H1 (cell line): ENCODE data around the gene NCAM1. TPM values are rescaled to one million over a fixed set of nuclear protein-coding genes. Genes with fewer than 3 reads are reported as not detected.

Source experiments
- CTCF ChIA-PET: fragments of 300-600 bp; sonication (Branson Sonifier 250); formaldehyde crosslinking; loops from one replicate; lab custom pipeline; 2021; ENCODE audit not compliant: partially characterized antibody; lab: Charles Lee
- POLR2A ChIA-PET: fragments of 300-600 bp; sonication (Branson Sonifier 250); formaldehyde crosslinking; loops from one replicate; lab custom pipeline; 2021; ENCODE audit warnings: inconsistent platforms; ENCODE audit not compliant: partially characterized antibody; lab: Charles Lee
- DNase-seq, 2 experiments: peaks; one replicate each; pipeline versions ENCODE4 v3.0.0 to v3.0.0-alpha.2; 2010 to 2022; ENCODE audit warnings: low spot score in 2 of 2, low read depth in 1 of 2, mixed read lengths in 1 of 2
- FAIRE-seq: peaks from 2 replicates; lab custom pipeline; 2011; peaks lifted over from hg19 to GRCh38; lab: Jason Lieb, UNC
- H2AFZ ChIP-seq: 2 replicates; pipeline ENCODE4 v1.8.1; 2012; ENCODE audit warnings: low read length, inconsistent platforms
- H2AK5ac ChIP-seq: 2 replicates; pipeline ENCODE4 v1.6.1; 2013; ENCODE audit warnings: low read depth, low read length
- H2BK120ac ChIP-seq: replicated peaks from 2 replicates; pipeline ENCODE3; 2013; ENCODE audit warnings: low read depth, low read length, inconsistent platforms
- H2BK12ac ChIP-seq: 2 replicates; pipeline ENCODE4 v1.6.1; 2013; ENCODE audit warnings: low read depth, low read length
- H2BK15ac ChIP-seq: 2 replicates; pipeline ENCODE4 v1.6.1; 2013; ENCODE audit warnings: low read length
- H2BK20ac ChIP-seq: 2 replicates; pipeline ENCODE4 v1.6.1; 2013; ENCODE audit warnings: low read length
- H2BK5ac ChIP-seq: 2 replicates; pipeline ENCODE4 v1.6.1; 2013; ENCODE audit warnings: low read depth, low read length
- H3K14ac ChIP-seq: 2 replicates; pipeline ENCODE4 v1.6.1; 2013; ENCODE audit warnings: inconsistent platforms; ENCODE audit not compliant: insufficient read length
- H3K18ac ChIP-seq: 2 replicates; pipeline ENCODE4 v1.6.1; 2013; ENCODE audit warnings: low read length; ENCODE audit errors: extremely low read depth
- H3K23ac ChIP-seq: 2 replicates; pipeline ENCODE4 v1.6.1; 2013; ENCODE audit warnings: inconsistent platforms; ENCODE audit not compliant: insufficient read length
- H3K23me2 ChIP-seq: 2 replicates; pipeline ENCODE4 v1.6.1; 2013; ENCODE audit warnings: low read depth, low read length
- H3K27ac ChIP-seq: 2 replicates; pipeline ENCODE4 v1.6.1; 2011; ENCODE audit warnings: low read depth, low read length, inconsistent platforms
- H3K27me3 ChIP-seq, 4 experiments: replicated peaks in 1 of 4; 1 replicate in 1 of 4; 2 replicates in 3 of 4; pipeline versions ENCODE4 v1.6.1 to v1.8.1; 2011 to 2013; ENCODE audit warnings: low read length in 3 of 4, mild to moderate bottlenecking in 3 of 4, inconsistent platforms in 2 of 4, mixed read lengths in 2 of 4, moderate library complexity in 1 of 4; ENCODE audit not compliant: control insufficient read depth in 3 of 4, insufficient read depth in 3 of 4; ENCODE audit errors: extremely low read depth in 1 of 4
- H3K36me3 ChIP-seq, 4 experiments: 2 replicates each; pipeline versions ENCODE4 v1.6.1 to v1.8.1; 2011 to 2013; ENCODE audit warnings: mild to moderate bottlenecking in 4 of 4, low read length in 3 of 4, moderate library complexity in 2 of 4, control low read depth in 1 of 4, inconsistent platforms in 1 of 4; ENCODE audit not compliant: insufficient read depth in 4 of 4, control insufficient read depth in 2 of 4
- H3K4ac ChIP-seq: replicated peaks from 2 replicates; pipeline ENCODE3; 2013; ENCODE audit warnings: low read length, low read depth, mixed read lengths, inconsistent platforms; ENCODE audit not compliant: insufficient read length
- H3K4me1 ChIP-seq, 4 experiments: replicated peaks in 1 of 4; 1 replicate in 1 of 4; 2 replicates in 3 of 4; pipeline versions ENCODE4 v1.6.1 to v1.8.1; 2011 to 2013; ENCODE audit warnings: low read length in 3 of 4, inconsistent platforms in 2 of 4, mixed read lengths in 1 of 4; ENCODE audit not compliant: insufficient read depth in 4 of 4, control insufficient read depth in 3 of 4
- H3K4me2 ChIP-seq, 2 experiments: 2 replicates each; pipeline versions ENCODE4 v1.6.1 to v1.8.1; 2011 to 2013; ENCODE audit warnings: low read depth in 2 of 2, low read length in 2 of 2, control low read depth in 1 of 2, inconsistent platforms in 1 of 2, mild to moderate bottlenecking in 1 of 2; ENCODE audit not compliant: insufficient read depth in 1 of 2
- H3K4me3 ChIP-seq, 4 experiments: fragments of 200-600, 300-600 bp in 1 of 4; sonication (generic), shearing (Covaris generic), sonication (Bioruptor Twin) in 1 of 4; 2 replicates each; pipeline versions ENCODE4 v1.5.1 to v1.8.1; 2011 to 2016; ENCODE audit warnings: low read length in 4 of 4, low read depth in 3 of 4, control low read depth in 2 of 4, inconsistent platforms in 2 of 4, mild to moderate bottlenecking in 2 of 4, mixed read lengths in 1 of 4, moderate library complexity in 1 of 4; ENCODE audit not compliant: insufficient read depth in 2 of 4; ENCODE audit errors: extremely low read depth in 1 of 4
- H3K56ac ChIP-seq: replicated peaks from 2 replicates; pipeline ENCODE3; 2013; ENCODE audit warnings: low read depth, mild to moderate bottlenecking, mixed read lengths, low read length, inconsistent platforms; ENCODE audit not compliant: insufficient read length
- H3K79me1 ChIP-seq: 2 replicates; pipeline ENCODE4 v1.6.1; 2013; ENCODE audit warnings: low read depth, low read length, control low read depth
- H3K79me2 ChIP-seq, 2 experiments: 2 replicates each; pipeline versions ENCODE4 v1.6.1 to v1.8.1; 2012 to 2013; ENCODE audit warnings: low read length in 2 of 2, mild to moderate bottlenecking in 2 of 2, inconsistent platforms in 1 of 2; ENCODE audit not compliant: insufficient read depth in 2 of 2, control insufficient read depth in 1 of 2
- H3K9ac ChIP-seq, 4 experiments: replicated peaks in 1 of 4; 1 replicate in 1 of 4; 2 replicates in 3 of 4; pipeline versions ENCODE4 v1.6.1 to v1.8.1; 2011 to 2013; ENCODE audit warnings: low read depth in 3 of 4, low read length in 3 of 4, control low read depth in 2 of 4, mild to moderate bottlenecking in 2 of 4, moderate library complexity in 2 of 4, inconsistent platforms in 1 of 4; ENCODE audit errors: extremely low read depth in 1 of 4
- H3K9me3 ChIP-seq, 2 experiments: 2 replicates each; pipeline versions ENCODE4 v1.6.1 to v1.8.1; 2012 to 2013; ENCODE audit warnings: mild to moderate bottlenecking in 2 of 2, moderate library complexity in 2 of 2, control low read depth in 1 of 2, inconsistent platforms in 1 of 2, low read depth in 1 of 2, low read length in 1 of 2, mixed read lengths in 1 of 2; ENCODE audit not compliant: insufficient read depth in 2 of 2
- H4K20me1 ChIP-seq, 2 experiments: replicated peaks in 1 of 2; 2 replicates each; pipeline versions ENCODE3 to v1.8.1; 2011 to 2013; ENCODE audit warnings: inconsistent platforms in 2 of 2, low read length in 2 of 2, mild to moderate bottlenecking in 1 of 2; ENCODE audit not compliant: insufficient read depth in 2 of 2, control insufficient read depth in 1 of 2
- H4K5ac ChIP-seq: 2 replicates; pipeline ENCODE4 v1.6.1; 2013; ENCODE audit warnings: low read length, low read depth, mixed read lengths, inconsistent platforms; ENCODE audit not compliant: insufficient read length
- H4K8ac ChIP-seq: 2 replicates; pipeline ENCODE4 v1.8.0; 2013; ENCODE audit warnings: mild to moderate bottlenecking, moderate library complexity, low read length, inconsistent platforms; ENCODE audit not compliant: insufficient read depth; ENCODE audit errors: extremely low read depth
- H4K91ac ChIP-seq: replicated peaks from 2 replicates; pipeline ENCODE3; 2013; ENCODE audit warnings: low read length, mixed read lengths, inconsistent platforms; ENCODE audit not compliant: insufficient read length
- ATF3 ChIP-seq: IDR thresholded peaks from 2 replicates; pipeline ENCODE4 v1.6.1; 2011; ENCODE audit warnings: low read depth, mild to moderate bottlenecking, low read length; ENCODE audit not compliant: insufficient read depth
- CREB1 ChIP-seq: IDR thresholded peaks from 2 replicates; pipeline ENCODE4 v1.6.1; 2012; ENCODE audit warnings: inconsistent platforms
- EGR1 ChIP-seq: IDR thresholded peaks from 2 replicates; pipeline ENCODE4 v1.6.1; 2011; ENCODE audit warnings: low read depth, low read length, borderline replicate concordance
- EP300 ChIP-seq, 2 experiments: IDR thresholded peaks; 1 replicate in 1 of 2; 2 replicates in 1 of 2; pipeline ENCODE4 v1.6.1; 2011 to 2012; ENCODE audit warnings: low read depth in 2 of 2, low read length in 2 of 2, mild to moderate bottlenecking in 2 of 2, borderline replicate concordance in 1 of 2, inconsistent platforms in 1 of 2, moderate library complexity in 1 of 2
- EZH2 ChIP-seq: fragments of 200-600 bp; sonication (generic); IDR thresholded peaks from 2 replicates; pipeline ENCODE4 v1.7.1; 2012; ENCODE audit warnings: low read depth, mild to moderate bottlenecking, moderate library complexity, low read length, inconsistent platforms; ENCODE audit not compliant: severe bottlenecking
- JUND ChIP-seq: IDR thresholded peaks from 2 replicates; pipeline ENCODE4 v1.6.1; 2011; ENCODE audit warnings: mild to moderate bottlenecking, improper control_type of control experiment, low read length
- SIN3A ChIP-seq, 2 experiments: IDR thresholded peaks in 1 of 2; conservative IDR thresholded peaks in 1 of 2; 2 replicates each; pipeline ENCODE4 v1.6.1; 2011 to 2012; ENCODE audit warnings: low read length in 2 of 2, improper control_type of control experiment in 1 of 2, low read depth in 1 of 2, mild to moderate bottlenecking in 1 of 2
- SUZ12 ChIP-seq: fragments of 200-600 bp; sonication (generic); IDR thresholded peaks from 2 replicates; pipeline ENCODE4 v1.6.1; 2012; ENCODE audit warnings: mild to moderate bottlenecking, inconsistent platforms, low read length, moderate library complexity, mixed read lengths
- TBP ChIP-seq: IDR thresholded peaks from 2 replicates; pipeline ENCODE4 v1.6.1; 2011; ENCODE audit warnings: low read depth, low read length, improper control_type of control experiment
- USF2 ChIP-seq: IDR thresholded peaks from 2 replicates; pipeline ENCODE4 v1.6.1; 2011; ENCODE audit warnings: low read length, improper control_type of control experiment
- WGBS, 2 experiments: shearing (Covaris generic) in 1 of 2; methylation state at CpG; one replicate each; pipeline versions ENCODE4 v1.1.6 to v1.1.7; 2013 to 2015; ENCODE audit warnings: low lambda C conversion rate in 2 of 2, mixed read lengths in 2 of 2, inconsistent platforms in 1 of 2, low coverage in 1 of 2, missing lambda C conversion rate in 1 of 2; ENCODE audit not compliant: insufficient replicate concordance in 2 of 2, insufficient coverage in 1 of 2, insufficient read length in 1 of 2; ENCODE audit errors: extremely low coverage in 1 of 2, missing lambda C conversion rate in 1 of 2; 5-methylcytosine and 5-hydroxymethylcytosine counted together
- polyA plus RNA-seq, 7 experiments: library from polyadenylated mRNA; depleted of rRNA in 3 of 7; stranded (reverse) in 5 of 7; unstranded in 2 of 7; fragments of >200 nt in 5 of 7; fragments of 200-250 nt in 2 of 7; gene quantifications; 1 replicate in 5 of 7; 2 replicates in 1 of 7; 4 replicates in 1 of 7; pipeline versions ENCODE4 v1.2.1 to v1.2.3, GENCODE V29; 2011 to 2013; ENCODE audit warnings: missing spikeins in 2 of 7, mixed read lengths in 2 of 7
- total RNA-seq: library from RNA; stranded (reverse); fragmentation: NEBNext Ultra II Directional; extraction: Animal tissue kit (Norgen Biotek cat#: 25700); gene quantifications from 2 replicates; pipeline ENCODE4 v1.2.1, GENCODE V29; 2021
- TF ChIP-seq, protein P1 (sequence below): IDR thresholded peaks from 2 replicates; pipeline ENCODE4 v1.6.1; 2012; ENCODE audit warnings: inconsistent platforms

The NCAM1 gene
- total and polyA plus RNA-seq, 2 of the 8 experiments (the other 6 are each of a cell fraction or from before 2014, with no cell fraction given), result 3.1 to 4.3 TPM

- Histone ChIP-seq H4K91ac (no peak overlapping the region), H4K8ac (no peak overlapping the region), H3K79me1 (no peaks in the 10 kb centered on the region), H4K5ac (no peak overlapping the region), H2AK5ac (no peak overlapping the region), H3K14ac (no peak overlapping the region), H3K18ac (no peak overlapping the region), H2BK12ac (no peak overlapping the region), H3K9me3 (no peaks in the 10 kb centered on the region), H2BK20ac (no peak overlapping the region), H3K56ac (no peak overlapping the region), H3K9ac (no peak overlapping the region), H3K4me1 (peaks cover 0 to 7% (median 6%) of the 10 kb centered on the region in 4 experiments; a peak in 4 of 7 replicates), H3K27me3 (no peaks in the 10 kb centered on the region), H2BK5ac (no peak overlapping the region), H3K23me2 (no peaks in the 10 kb centered on the region), H2BK120ac (no peak overlapping the region), H3K4me3 (no peak overlapping the region), H3K4me2 (no peak overlapping the region), H3K4ac (no peak overlapping the region), H3K36me3 (no peaks in the 10 kb centered on the region), H3K27ac (no peak overlapping the region), H4K20me1 (no peaks in the 10 kb centered on the region), H3K23ac (no peak overlapping the region), H2AFZ (no peak overlapping the region), H3K79me2 (no peaks in the 10 kb centered on the region), H2BK15ac (no peak overlapping the region)
- WGBS, 2 experiments, result 83% methylated on average over 1 of the region's 1 CpG; no CpG with 5 or more reads in 1 of the 2 experiments
- no peak for FAIRE-seq
- ChIA-PET POLR2A (no interaction called here), CTCF (interaction anchor here (1.3 kb wide), 1 partner anchor 13 kb away, joined by 3 read pairs; no protein-coding TSS in a partner anchor)
- DNase-seq, result no peak
- TF ChIP-seq EP300 (IDR thresholded peaks at IDR 0.05; ENCODE audit: borderline replicate concordance in 1 of 2, low read depth in 2 of 2, low read length in 2 of 2), result no peak
- TF ChIP-seq, protein P1, sequence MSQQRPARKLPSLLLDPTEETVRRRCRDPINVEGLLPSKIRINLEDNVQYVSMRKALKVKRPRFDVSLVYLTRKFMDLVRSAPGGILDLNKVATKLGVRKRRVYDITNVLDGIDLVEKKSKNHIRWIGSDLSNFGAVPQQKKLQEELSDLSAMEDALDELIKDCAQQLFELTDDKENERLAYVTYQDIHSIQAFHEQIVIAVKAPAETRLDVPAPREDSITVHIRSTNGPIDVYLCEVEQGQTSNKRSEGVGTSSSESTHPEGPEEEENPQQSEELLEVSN, result no peak
- TF ChIP-seq SUZ12, result no peak
- TF ChIP-seq JUND, result no peak
- TF ChIP-seq SIN3A (conservative IDR thresholded peaks at IDR 0.05 in 1 of 2, IDR thresholded peaks at IDR 0.05 in 1 of 2; ENCODE audit: low read depth in 1 of 2, low read length in 2 of 2), result no peak
- TF ChIP-seq CREB1, result no peak
- TF ChIP-seq TBP, result no peak
- TF ChIP-seq EGR1, result no peak
- no peak for TF ChIP-seq ATF3
- TF ChIP-seq USF2, result no peak
- no peak for TF ChIP-seq EZH2
Measured at GRCh38 chr11:113174882-113175281, 213.7 kb downstream of the NCAM1 start.
